ENCODE data around the gene DIP2A.

Gene DIP2A

GRCh38 chr21:46596201-46596600, 137.5 kb downstream of the DIP2A start:
- DNase-seq (ENCODE audit: low spot score), result no peak

DNA sequence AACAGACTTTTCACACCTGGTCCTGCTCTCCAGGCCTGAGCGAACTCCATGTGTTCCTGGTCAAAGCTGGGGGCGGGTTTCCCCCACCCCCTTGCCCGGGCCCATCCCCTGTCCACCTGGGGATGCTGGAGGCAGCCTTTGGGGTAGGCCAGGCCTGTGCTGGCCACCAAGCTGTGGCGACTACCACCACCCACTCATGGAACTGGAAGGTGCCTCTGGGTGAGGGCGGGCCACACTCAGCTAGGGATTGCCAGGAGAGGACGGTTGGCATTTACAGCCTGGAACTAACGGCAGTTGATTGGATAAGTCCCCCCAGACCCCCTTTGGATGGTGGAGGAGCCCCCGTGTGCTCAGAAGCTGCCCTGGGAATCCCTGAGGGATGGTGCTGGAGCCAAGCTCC, 138.3 kb downstream of the DIP2A start:
- no peak for DNase-seq (ENCODE audit: low spot score)

DNA sequence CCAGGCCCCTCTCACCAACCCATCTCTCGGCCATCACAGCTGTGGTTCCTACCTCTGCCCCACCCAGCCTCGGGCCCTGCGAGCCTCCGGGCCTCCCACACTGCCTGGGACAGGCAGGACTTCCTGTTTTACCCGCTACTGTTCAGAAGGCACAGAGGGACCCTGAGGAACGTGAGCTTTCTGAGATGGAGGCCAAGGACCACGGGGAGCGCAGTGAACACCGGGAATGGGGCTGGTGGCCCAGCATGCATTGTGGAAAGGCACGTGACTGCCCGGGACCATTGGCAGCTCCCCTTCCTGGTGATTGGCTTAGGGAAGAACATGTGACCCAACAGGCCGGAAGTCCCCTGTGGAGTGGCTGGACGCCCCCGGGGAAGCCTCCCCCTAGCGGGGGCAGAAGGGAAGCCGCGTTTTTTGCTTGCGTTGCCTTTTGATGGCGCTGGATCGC, 139.2 kb downstream of the DIP2A start:
- no peak for DNase-seq (ENCODE audit: low spot score)

- DNase-seq (ENCODE audit: low spot score), result no peak
Measured at GRCh38 chr21:46598581-46599572, 140.2 kb downstream of the DIP2A start.

DNA sequence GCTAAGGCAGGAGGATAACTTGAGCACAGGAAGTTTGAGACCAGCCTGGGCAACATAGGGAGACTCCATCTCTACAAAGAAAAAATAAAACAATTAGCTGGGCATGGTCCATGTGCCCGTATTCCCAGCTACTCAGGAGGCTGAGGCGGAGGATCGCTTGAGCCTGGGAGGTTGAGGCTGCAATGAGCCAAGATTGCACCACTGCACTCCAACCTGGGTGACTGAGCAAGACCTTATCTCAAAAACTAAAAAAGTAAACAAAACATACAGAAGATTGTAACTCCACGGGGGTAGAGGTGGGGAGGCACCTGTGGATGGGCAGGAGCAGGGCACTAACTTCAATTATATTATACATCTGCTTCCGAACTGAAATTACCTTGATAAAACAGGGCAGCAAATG, 141.6 kb downstream of the DIP2A start:
- DNase-seq (ENCODE audit: low spot score), result no peak

DNA sequence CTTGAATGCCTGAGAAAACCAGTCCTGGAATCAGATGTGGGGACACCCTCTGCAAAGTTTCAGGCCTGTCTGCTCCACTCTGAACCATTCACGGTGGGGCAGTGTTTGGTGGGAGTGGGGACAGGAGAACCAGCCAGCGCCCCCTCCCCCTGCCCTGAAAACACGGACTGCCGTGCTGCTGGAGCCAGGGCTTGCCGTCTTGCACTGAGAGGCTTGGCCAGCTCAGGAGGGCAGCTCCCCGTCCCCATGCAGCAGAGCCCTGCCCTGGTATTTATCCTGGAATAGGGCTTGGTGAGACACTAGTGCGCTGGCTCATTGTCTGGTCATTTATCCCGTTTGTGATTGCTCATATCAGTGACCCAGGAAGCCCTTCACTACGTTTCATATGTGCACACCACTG, 142.3 kb downstream of the DIP2A start:
- no peak for DNase-seq (ENCODE audit: low spot score)

GRCh38 chr21:46603228-46603627, 144.5 kb downstream of the DIP2A start:
- DNase-seq (ENCODE audit: low spot score), result no peak

GRCh38 chr21:46604329-46604974, 145.8 kb downstream of the DIP2A start:
- no peak for DNase-seq (ENCODE audit: low spot score)

DNA sequence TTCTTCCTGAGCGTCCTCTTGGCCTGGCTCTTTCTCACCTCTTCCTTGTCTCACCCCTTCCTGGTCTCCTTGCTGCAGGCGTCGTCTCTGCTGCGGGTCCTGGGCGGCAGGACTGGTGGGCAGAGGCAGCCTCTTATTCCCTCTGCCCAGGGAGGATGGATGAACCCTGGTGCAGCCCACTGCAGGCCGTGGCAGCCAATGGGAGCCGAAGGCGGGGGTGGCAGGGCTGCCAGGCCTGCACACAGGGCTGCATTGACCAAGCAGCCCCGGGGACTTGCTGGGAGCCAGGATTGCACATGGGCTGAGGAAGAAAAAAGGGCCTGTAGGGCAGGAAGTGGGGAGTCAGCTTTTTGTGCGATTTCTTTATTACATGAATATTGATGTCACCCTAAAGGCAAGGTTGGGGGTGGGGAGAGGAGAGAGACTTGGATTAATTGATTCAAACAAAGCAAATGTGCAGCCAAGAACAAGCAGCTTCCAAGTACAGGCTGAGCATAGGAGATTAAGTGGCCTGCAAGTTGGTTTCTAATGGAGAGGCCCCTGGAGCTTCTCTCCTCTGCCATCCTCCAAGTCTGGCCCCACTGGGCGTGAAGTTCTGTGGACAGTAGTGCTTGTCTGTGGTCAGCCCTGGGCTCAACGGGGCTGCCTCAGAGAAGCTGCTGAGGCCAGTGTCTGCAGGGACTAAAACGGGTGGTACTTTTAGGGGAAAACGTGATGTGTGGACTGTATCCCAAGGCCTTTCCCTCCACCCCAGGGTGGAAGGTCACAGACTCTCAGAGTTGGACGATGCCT, 146.5 kb downstream of the DIP2A start, which contains the start of gene S100B:
Gene S100B (minus strand): TSS at position 108 of the 792 bp plus-strand sequence. CDS start 2,667 bp downstream, outside the sequence.
- DNase-seq (ENCODE audit: low spot score), result peak; percentile 97

DNA sequence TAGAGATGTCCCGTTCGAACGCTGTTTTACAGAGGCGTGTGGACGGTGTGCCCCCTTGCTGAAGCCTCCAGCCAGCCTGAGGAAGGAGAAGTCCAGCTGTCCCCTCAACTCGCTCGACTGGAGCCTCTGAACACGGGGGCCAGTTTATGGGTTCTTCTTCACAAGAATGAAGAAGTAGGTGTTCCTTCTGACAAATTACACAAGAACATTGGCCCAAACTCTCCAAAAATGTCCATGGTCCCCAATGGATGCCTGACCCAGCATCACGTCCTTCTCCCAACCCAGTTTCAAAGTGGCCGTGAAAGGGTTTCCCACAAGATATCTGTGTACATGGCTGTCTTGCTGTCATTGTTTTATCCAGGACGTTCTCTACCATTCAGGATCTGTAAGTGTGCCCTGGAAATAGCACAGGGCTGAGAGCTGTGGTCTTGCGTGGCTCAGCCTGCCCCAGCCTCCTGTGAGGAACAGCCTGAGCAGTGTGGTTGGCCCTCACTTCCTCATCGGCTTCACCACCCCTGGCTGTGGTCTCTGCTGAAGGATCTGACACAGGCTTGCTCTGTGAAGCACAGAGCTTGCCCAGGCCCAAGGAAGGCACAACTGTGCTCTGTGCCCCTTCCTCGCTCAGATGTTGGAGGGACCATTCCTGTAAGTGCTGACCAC, 147.2 kb downstream of the DIP2A start:
- peak; percentile 47 for DNase-seq (ENCODE audit: low spot score)

DNA sequence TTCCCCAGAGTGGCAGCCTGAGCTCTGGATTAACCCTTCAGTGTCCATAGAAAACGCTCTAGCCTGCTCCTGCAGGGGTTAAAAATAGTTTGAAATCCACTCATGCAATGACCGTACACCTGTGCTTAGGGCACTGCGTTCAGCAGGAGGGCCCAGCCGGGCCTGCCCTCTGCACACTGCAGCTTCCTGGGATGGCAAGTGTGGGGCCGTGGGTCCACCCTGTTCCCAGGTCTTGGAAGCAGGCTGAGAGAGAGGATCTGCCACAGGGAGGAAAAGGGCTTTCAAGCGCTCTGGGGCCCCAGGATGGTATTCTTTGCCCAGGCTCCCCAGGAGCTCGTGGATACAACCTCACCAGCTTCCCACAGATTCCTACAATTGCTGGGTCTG, 147.7 kb downstream of the DIP2A start:
- DNase-seq (ENCODE audit: low spot score), result no peak

DNA sequence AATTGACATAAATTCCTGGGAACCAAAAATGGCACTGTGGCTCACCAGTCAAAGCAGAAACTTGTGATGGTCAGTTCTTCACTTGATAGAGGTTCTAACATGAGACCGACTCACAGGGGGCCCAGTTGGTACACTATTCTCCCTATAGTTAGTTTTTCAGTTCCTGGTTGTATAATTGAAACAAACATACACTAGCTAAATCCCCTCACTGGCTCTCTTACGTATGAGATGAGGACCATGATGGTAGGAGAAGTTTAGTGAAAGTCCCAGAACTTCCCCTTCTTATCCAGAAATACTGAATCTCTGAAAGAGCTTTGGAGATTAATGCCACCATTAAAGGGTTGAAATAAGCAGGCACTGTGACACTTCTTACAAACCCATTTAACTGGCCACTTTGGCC, 148.9 kb downstream of the DIP2A start:
- no peak for DNase-seq (ENCODE audit: low spot score)

GRCh38 chr21:46608672-46609111, 150.0 kb downstream of the DIP2A start:
- DNase-seq (ENCODE audit: low spot score), result no peak

DNA sequence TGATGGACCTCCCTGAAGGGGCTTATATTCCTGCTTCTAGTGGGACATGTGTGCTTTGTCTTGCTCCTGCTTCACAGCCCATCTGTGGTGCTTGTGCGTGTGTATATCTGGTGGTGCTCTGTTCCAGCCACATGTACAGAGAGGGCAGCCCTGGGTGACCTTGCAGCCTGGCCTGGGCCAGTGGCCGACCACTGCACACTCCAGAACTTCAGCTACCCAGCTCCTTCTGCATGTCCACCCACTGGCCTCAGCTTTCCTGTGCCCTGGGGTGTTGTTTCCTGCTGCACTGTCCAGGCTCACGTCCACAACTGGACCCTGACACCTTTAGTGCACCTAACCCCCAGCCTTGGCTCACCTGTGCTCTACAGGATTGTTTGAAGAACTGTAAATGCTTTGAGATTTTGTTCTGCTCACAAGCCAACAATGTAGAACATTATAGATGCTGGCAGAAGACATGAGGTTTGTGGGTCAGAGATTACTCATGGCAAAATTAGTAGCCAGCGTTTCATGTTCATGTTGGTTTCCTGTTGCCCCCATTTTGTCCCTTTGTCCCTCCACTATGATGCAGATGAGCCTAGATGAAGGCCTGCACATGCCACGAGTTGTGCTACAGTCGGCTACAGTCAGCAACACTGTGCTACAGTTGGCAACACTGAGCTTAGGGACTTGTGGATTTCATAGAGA, 151.5 kb downstream of the DIP2A start:
- no peak for DNase-seq (ENCODE audit: low spot score)

DNA sequence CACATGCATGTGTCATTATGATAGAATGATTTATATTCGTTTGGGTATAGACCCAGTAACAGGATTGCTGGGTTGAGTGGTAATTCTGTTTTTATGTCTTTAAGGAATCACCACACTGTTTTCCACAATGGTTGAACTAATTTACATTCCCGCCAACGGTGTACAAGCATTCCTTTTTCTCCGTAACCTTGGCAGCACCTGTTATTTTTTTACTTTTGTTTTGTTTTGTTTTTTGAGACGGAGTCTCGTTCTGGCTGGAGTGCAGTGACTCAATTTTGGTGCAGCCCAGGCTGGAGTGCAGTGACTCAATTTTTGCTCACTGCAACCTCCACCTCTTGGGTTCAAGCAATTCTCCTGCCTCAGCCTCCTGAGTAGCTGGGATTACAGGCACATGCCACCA, 154.7 kb downstream of the DIP2A start:
- no peak for DNase-seq (ENCODE audit: low spot score)

DNA sequence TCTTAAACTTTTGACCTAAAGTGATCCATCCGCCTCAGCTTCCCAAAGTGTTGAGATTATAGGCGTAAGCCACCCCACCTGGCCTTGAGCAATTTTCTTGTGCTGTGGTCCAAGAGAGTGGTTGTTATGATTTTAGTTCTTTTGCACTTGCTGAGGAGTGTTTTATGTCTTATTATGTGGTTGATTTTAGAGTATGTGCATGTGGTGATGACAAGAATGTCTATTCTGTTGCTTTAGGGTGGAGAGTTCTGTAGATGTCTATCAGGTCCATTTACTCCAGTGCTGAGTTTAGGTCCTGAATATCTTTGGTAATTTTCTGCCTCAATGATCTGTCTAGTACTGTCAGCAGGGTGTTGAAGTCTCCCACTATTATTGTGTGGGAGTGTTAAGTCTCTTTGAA, 157.4 kb downstream of the DIP2A start:
- no peak for DNase-seq (ENCODE audit: low spot score)

GRCh38 chr21:46616656-46617055, 158.0 kb downstream of the DIP2A start:
- no peak for DNase-seq (ENCODE audit: low spot score)

DNA sequence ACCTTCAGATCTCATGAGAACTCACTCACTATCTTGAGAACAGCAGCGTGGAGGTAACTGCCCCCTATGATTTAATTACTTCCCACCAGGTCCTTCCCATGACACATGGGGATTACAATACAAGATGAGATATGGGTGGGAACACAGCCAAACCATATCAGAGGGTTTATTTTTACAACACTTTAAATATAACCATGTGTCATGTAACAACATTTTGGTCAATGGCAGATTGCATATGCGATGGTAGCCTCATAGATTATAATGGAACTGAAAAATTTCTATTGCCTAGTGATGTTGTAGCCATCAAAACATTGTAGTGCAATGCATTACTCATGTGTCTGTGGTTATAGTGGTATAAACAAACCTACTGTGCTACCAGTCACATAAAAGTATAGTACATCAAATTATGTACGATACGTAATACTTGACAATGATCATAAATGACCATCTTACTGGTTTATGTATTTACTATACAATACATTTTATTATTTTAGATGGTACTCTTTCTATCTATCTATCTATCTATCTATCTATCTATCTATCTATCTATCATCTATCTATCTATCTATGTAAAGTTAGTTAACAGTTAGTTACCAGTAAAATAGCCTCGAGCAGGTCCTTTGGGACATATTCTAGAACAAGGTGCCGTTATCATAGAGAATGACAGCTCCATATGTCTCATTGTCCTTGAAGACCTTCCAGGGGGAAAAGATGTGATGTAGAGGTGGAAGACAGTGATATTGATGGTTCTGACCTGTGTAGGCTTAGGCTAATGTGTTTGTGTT, 158.8 kb downstream of the DIP2A start:
- no peak for DNase-seq (ENCODE audit: low spot score)

GRCh38 chr21:46618738-46619379, 160.2 kb downstream of the DIP2A start:
- no peak for DNase-seq (ENCODE audit: low spot score)
